Ovary (tissue), 9 donors: Measurements from ENCODE around the gene G3BP1. TPM values are rescaled to one million over a fixed set of nuclear protein-coding genes. Genes with fewer than 3 reads are reported as not detected.
"Not testable (repeated sequence)": the region's sequence is repeated elsewhere in the genome, so short reads cannot be mapped to it uniquely, and the experiment has no call there.

Experiments
- DNase-seq, 5 donors: peaks; one replicate each; pipeline ENCODE4 v3.0.0-alpha.2; 2019 to 2020
- H3K27ac ChIP-seq, 2 donors: fragments of 200-600 bp; one replicate each; pipeline versions ENCODE4 v1.5.1 to v1.8.0; 2019 to 2022
- H3K27me3 ChIP-seq: fragments of 200-600 bp; one replicate; pipeline ENCODE4 v1.8.0; 2022
- H3K36me3 ChIP-seq: fragments of 200-600 bp; sonication (generic); one replicate; pipeline ENCODE4 v1.5.1; 2019
- H3K4me1 ChIP-seq: one replicate; pipeline ENCODE4 v1.8.1; 2013; ENCODE audit warnings: mild to moderate bottlenecking, moderate library complexity; ENCODE audit not compliant: insufficient read depth
- H3K4me3 ChIP-seq: fragments of 200-600 bp; sonication (generic); one replicate; pipeline ENCODE4 v1.5.1; 2017
- H3K9me3 ChIP-seq, 2 donors: fragments of 200-600 bp in 1 of 2; sonication (generic) in 1 of 2; one replicate each; pipeline versions ENCODE4 v1.5.1 to v1.8.1; 2013 to 2019; ENCODE audit warnings: mild to moderate bottlenecking in 1 of 2, moderate library complexity in 1 of 2
- EP300 ChIP-seq: sonication (generic); formaldehyde crosslinking; IDR thresholded peaks from one replicate; pipeline ENCODE4 v1.6.1; 2017; ENCODE audit warnings: antibody characterized with exemption
- POLR2A ChIP-seq: fragments of 450-650 bp; IDR thresholded peaks from one replicate; pipeline ENCODE4 v1.6.1; 2017; ENCODE audit warnings: antibody characterized with exemption, mild to moderate bottlenecking, moderate library complexity
- WGBS, 3 donors: extraction: QIAGEN DNeasy Blood & Tissue Kit in 1 of 3; methylation state at CpG; one replicate each; pipeline versions ENCODE4 v1.1.5 to v1.1.7; 2013 to 2017; 5-methylcytosine and 5-hydroxymethylcytosine counted together
- intact Hi-C, 4 donors: fragments of 100-400 bp; cut with DNase I; formaldehyde crosslinking; loops; one replicate each; pipeline versions ENCODE4 v1.11.0 to v1.15.1; 2022 to 2023
- polyA plus RNA-seq, 2 donors: library from polyadenylated mRNA; stranded (reverse); fragments of 200-250 nt in 1 of 2; fragments of 350-450 nt in 1 of 2; fragmentation: Illumina TruSeq in 1 of 2; extraction: RNeasy Lipid Tissue Mini Kit (QIAGEN cat#74804) in 1 of 2; gene quantifications; one replicate each; pipeline ENCODE4 v1.2.3, GENCODE V29; 2013 to 2014
- total RNA-seq, 7 donors: library from RNA; depleted of rRNA in 2 of 7; stranded (reverse); fragments of >200 nt in 2 of 7; fragmentation: NEBNext Ultra II Directional in 3 of 7; extraction: Animal tissue kit (Norgen Biotek cat#: 25700) in 3 of 7; gene quantifications; one replicate each; pipeline versions ENCODE4 v1.1.0 to v1.2.4, GENCODE V29; 2016 to 2023
- TF ChIP-seq, protein P1 (sequence below), 3 donors: fragments of 450-650 bp in 2 of 3; fragments of 200-600 bp in 1 of 3; IDR thresholded peaks; one replicate each; pipeline versions ENCODE4 v1.5.1 to v1.8.0; 2016 to 2022; ENCODE audit warnings: antibody characterized with exemption in 3 of 3, mild to moderate bottlenecking in 1 of 3
- donor health status: DM: no; HTN: no; CAD: no; lungs with moderate emphysema.
- donor health status: DM: no; HTN: no; CAD: no.
- donor health status: Bipolar disorder and iron deficiency.
- donor health status: DM: yes; HTN: yes; CAD: no.
- donor health status: DM: no; HTN: no; CAD: no.
- donor health status: DM: yes; HTN: yes; CAD: no.

Gene G3BP1
- total and polyA plus RNA-seq, 9 donors, result 31.0 to 224 (median 153) TPM

DNA sequence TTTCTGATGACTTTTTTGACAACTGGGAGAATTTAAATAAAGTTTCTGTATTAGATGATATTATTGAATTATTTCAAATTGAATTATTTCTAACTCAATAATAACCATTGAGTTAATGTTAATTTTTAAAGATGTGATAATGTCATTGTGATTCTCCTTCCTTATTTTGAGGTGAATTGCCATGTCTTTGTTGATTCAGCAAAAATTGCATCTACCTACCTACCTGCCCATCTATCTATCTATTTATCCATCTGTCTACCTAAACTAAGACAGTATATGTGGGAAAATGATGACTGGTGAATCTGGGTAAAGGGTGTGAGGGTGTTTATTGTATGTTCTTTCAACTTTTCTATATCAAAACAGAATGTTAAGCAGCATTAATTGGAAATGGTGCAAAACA lies 75.0 kb downstream of the G3BP1 start:
- H3K27ac ChIP-seq, result no peak overlapping the region
- no peaks in the 10 kb centered on the region for H3K4me1 ChIP-seq
- no peaks in the 10 kb centered on the region for H3K27me3 ChIP-seq
- TF ChIP-seq POLR2A (no peak), EP300 (no peak)
- TF ChIP-seq, protein P1, sequence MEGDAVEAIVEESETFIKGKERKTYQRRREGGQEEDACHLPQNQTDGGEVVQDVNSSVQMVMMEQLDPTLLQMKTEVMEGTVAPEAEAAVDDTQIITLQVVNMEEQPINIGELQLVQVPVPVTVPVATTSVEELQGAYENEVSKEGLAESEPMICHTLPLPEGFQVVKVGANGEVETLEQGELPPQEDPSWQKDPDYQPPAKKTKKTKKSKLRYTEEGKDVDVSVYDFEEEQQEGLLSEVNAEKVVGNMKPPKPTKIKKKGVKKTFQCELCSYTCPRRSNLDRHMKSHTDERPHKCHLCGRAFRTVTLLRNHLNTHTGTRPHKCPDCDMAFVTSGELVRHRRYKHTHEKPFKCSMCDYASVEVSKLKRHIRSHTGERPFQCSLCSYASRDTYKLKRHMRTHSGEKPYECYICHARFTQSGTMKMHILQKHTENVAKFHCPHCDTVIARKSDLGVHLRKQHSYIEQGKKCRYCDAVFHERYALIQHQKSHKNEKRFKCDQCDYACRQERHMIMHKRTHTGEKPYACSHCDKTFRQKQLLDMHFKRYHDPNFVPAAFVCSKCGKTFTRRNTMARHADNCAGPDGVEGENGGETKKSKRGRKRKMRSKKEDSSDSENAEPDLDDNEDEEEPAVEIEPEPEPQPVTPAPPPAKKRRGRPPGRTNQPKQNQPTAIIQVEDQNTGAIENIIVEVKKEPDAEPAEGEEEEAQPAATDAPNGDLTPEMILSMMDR (IDR thresholded peaks at IDR 0.05), result no peak
- no peaks in the 10 kb centered on the region for H3K36me3 ChIP-seq
- intact Hi-C loops, result loop anchor here in 1 of 4 donors (1.0 kb wide), 1 partner anchor 16 kb away; no protein-coding TSS in a partner anchor
- H3K9me3 ChIP-seq, result no peaks in the 10 kb centered on the region
- no peak overlapping the region for H3K4me3 ChIP-seq
- no peak for DNase-seq

DNA sequence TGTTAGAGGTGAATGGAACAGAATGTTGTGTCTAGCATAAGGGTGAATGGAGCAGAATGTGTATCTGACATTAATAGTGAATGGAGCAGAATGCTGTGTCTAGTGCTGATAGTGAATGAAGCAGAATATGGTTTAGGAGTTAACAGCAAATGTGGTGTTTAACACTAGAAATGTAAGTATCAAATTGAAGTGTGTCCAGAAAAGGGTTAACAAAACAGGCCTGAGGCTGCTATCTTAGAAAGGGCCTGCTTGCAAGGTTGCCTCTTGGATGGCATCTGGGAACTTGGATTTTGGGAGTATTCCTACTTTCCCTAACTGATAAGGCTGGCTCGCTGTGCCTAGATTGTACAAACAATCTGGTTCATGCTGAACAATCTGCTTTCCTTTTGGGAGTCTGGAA lies 76.1 kb downstream of the G3BP1 start:
- H3K36me3 ChIP-seq, result no peaks in the 10 kb centered on the region
- DNase-seq, result no peak
- H3K9me3 ChIP-seq, result no peaks in the 10 kb centered on the region
- 0 to 19% (median 2%) methylated on average over 1 of the region's 1 CpG for WGBS, 3 donors
- intact Hi-C loops, result loop anchor here in 1 of 4 donors (1.0 kb wide), 1 partner anchor 14 kb away; no protein-coding TSS in a partner anchor
- no peak overlapping the region for H3K27ac ChIP-seq
- TF ChIP-seq, protein P1 (IDR thresholded peaks at IDR 0.05), result no peak
- TF ChIP-seq POLR2A (no peak), EP300 (no peak)
- H3K27me3 ChIP-seq, result no peaks in the 10 kb centered on the region
- no peaks in the 10 kb centered on the region for H3K4me1 ChIP-seq
- no peak overlapping the region for H3K4me3 ChIP-seq

DNA sequence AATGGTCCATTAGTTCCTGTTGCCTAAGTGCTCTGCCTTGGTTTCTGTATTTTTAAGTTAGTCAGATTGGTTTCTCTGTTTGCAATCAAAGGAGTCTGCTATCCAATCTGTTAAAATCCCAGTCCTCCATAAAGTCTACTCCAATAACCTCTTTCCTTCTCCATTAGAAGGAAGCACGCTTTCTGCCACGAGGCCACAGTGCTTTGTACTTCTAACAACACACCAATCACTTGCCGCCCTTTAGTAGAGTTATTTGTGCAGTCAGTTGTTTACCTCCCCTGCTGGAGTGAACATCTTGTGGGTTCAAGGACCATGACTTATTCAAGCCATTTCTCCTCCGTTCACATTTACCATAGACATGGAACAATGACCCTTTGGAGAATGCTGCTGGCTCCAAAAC lies 83.9 kb downstream of the G3BP1 start:
- no peak for DNase-seq
- H3K27ac ChIP-seq, result no peak overlapping the region
- no peaks in the 10 kb centered on the region for H3K36me3 ChIP-seq
- no peak overlapping the region for H3K4me3 ChIP-seq
- no peaks in the 10 kb centered on the region for H3K27me3 ChIP-seq
- intact Hi-C loops, result no loop called here
- WGBS, 3 donors, result 84 to 89% (median 88%) methylated on average over 4 of the region's 4 CpGs
- H3K9me3 ChIP-seq, result no peaks in the 10 kb centered on the region
- TF ChIP-seq POLR2A, result no peak
- TF ChIP-seq, protein P1 (IDR thresholded peaks at IDR 0.05), result no peak
- TF ChIP-seq EP300, result no peak
- H3K4me1 ChIP-seq, result no peaks in the 10 kb centered on the region

DNA sequence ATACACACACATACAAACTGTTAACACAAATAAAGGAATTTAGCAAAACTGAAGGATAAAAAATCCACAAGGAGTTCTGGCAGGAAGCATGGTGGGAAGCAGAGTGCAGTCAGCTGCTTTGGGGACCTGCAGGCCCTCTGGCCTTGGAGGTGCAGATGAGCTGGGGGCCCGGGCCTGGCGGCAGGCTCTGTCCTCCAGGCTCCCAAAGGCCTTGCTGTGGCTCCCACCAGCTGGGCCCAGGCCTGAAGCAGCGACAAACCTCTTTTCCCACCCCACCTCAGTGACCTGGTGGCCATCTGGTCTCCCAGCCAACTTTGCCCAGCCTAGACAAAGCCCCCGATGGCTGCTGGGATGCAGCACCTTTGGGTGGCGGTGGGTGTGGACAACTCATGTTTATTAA lies 85.1 kb downstream of the G3BP1 start:
- TF ChIP-seq EP300 (no peak), POLR2A (no peak)
- TF ChIP-seq, protein P1 (IDR thresholded peaks at IDR 0.05), result no peak
- Histone ChIP-seq H3K27me3 (no peaks in the 10 kb centered on the region), H3K36me3 (no peaks in the 10 kb centered on the region), H3K9me3 (no peaks in the 10 kb centered on the region), H3K27ac (no peak overlapping the region), H3K4me1 (no peaks in the 10 kb centered on the region), H3K4me3 (no peak overlapping the region)
- 83 to 89% (median 88%) methylated on average over 5 of the region's 5 CpGs for WGBS, 3 donors
- DNase-seq, result no peak
- intact Hi-C loops, result no loop called here

DNA sequence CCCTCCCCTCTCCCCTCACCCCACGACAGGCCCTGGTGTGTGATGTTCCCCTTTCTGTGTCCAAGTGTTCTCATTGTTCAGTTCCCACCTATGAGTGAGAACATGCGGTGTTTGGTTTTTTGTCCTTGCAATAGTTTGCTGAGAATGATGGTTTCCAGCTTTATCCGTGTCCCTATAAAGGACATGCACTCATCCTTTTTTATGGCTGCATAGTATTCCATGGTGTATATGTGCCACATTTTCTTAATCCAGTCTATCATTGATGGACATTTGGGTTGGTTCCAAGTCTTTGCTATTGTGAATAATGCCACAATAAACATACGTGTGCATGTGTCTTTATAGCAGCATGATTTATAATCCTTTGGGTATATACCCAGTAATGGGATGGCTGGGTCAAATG lies 89.1 kb downstream of the G3BP1 start:
- H3K27me3 ChIP-seq, H3K4me1 ChIP-seq, H3K4me3 ChIP-seq, H3K9me3 ChIP-seq, intact Hi-C loops, H3K27ac ChIP-seq, DNase-seq, H3K36me3 ChIP-seq: not testable (repeated sequence)
- 85 to 97% (median 88%) methylated on average over 3 to 4 of the region's 4 CpGs for whole genome bisulfite sequencing, 3 donors

Other genes starting within 250 kb of the G3BP1 start
- under 1 TPM in 6 of 7 donors, not detected in 1; 0.03 to 0.74 (median 0.38) TPM for gene FAT2, start 180.6 kb upstream of the G3BP1 start, total RNA-seq
- under 1 TPM; 0.01 to 0.03 TPM for gene FAT2, start 180.6 kb upstream of the G3BP1 start, polyA plus RNA-seq
- 1,000 to 10,000 TPM in 1 of 7 donors, 100 to 1,000 TPM in 6; 220 to 1,059 (median 717) TPM for gene SPARC, start 85.0 kb upstream of the G3BP1 start, total RNA-seq
- gene SPARC, start 85.0 kb upstream of the G3BP1 start, polyA plus RNA-seq, result 1,000 to 10,000 TPM in 1 of 2 donors, 100 to 1,000 TPM in 1; 924 to 2,564 TPM
- 10 to 100 TPM; 23.0 to 86.6 (median 48.3) TPM for gene ATOX1, start 13.3 kb upstream of the G3BP1 start, total RNA-seq
- 10 to 100 TPM; 72.8 to 73.1 TPM for gene ATOX1, start 13.3 kb upstream of the G3BP1 start, polyA plus RNA-seq
- not detected for gene GLRA1, start 152.9 kb downstream of the G3BP1 start, total RNA-seq
- gene GLRA1, start 152.9 kb downstream of the G3BP1 start, polyA plus RNA-seq, result not detected